Measurements from ENCODE around the gene GNG12. TPM values are rescaled to one million over a fixed set of nuclear protein-coding genes. Genes with fewer than 3 reads are reported as not detected.

Gene GNG12
- total RNA-seq, 1 experiment from 2014 or later = 23.7 TPM

- Mint-ChIP-seq H3K4me3 (no peak overlapping the region), H3K27me3 (ENCODE audit: low read depth) (no peaks in the 10 kb centered on the region; the same call in 1 of the 2 replicates), H3K4me1 (peaks cover 32% of the 10 kb centered on the region), H3K27ac (no peak overlapping the region), H3K9me3 (peaks cover 10% of the 10 kb centered on the region), H3K36me3 (peaks cover 7% of the 10 kb centered on the region)
- ChIA-PET POLR2A (no interaction called here), CTCF (interaction anchor here (0.8 to 2.2 kb wide), 2 partner anchors 47 to 54 kb away, joined by 3 to 4 read pairs; no protein-coding TSS in a partner anchor)
- TF ChIP-seq NR3C1 (CRISPR knock-in tag; conservative IDR thresholded peaks at IDR 0.05; ENCODE audit: low read depth) (no peak), EMX1 (CRISPR knock-in tag; IDR thresholded peaks at IDR 0.05) (no peak), ATF6 (CRISPR knock-in tag; IDR thresholded peaks at IDR 0.05) (no peak), ESRRA (CRISPR knock-in tag; IDR thresholded peaks at IDR 0.05; ENCODE audit: borderline replicate concordance) (no peak), ZNF671 (CRISPR knock-in tag; IDR thresholded peaks at IDR 0.05) (no peak), GABPB1 (CRISPR knock-in tag; IDR thresholded peaks at IDR 0.05) (no peak), NFE2L1 (CRISPR knock-in tag; IDR thresholded peaks at IDR 0.05) (no peak), PRRX2 (CRISPR knock-in tag; IDR thresholded peaks at IDR 0.05) (no peak), SMAD4 (CRISPR knock-in tag; IDR thresholded peaks at IDR 0.05) (no peak)
- TF ChIP-seq, protein P1, sequence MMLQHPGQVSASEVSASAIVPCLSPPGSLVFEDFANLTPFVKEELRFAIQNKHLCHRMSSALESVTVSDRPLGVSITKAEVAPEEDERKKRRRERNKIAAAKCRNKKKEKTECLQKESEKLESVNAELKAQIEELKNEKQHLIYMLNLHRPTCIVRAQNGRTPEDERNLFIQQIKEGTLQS (CRISPR knock-in tag; conservative IDR thresholded peaks at IDR 0.05) = no peak
- TF ChIP-seq, protein P2, sequence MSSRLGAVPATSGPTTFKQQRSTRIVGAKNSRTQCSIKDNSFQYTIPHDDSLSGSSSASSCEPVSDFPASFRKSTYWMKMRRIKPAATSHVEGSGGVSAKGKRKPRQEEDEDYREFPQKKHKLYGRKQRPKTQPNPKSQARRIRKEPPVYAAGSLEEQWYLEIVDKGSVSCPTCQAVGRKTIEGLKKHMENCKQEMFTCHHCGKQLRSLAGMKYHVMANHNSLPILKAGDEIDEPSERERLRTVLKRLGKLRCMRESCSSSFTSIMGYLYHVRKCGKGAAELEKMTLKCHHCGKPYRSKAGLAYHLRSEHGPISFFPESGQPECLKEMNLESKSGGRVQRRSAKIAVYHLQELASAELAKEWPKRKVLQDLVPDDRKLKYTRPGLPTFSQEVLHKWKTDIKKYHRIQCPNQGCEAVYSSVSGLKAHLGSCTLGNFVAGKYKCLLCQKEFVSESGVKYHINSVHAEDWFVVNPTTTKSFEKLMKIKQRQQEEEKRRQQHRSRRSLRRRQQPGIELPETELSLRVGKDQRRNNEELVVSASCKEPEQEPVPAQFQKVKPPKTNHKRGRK (CRISPR knock-in tag; IDR thresholded peaks at IDR 0.05; ENCODE audit: borderline replicate concordance) = no peak
- TF ChIP-seq, protein P3, sequence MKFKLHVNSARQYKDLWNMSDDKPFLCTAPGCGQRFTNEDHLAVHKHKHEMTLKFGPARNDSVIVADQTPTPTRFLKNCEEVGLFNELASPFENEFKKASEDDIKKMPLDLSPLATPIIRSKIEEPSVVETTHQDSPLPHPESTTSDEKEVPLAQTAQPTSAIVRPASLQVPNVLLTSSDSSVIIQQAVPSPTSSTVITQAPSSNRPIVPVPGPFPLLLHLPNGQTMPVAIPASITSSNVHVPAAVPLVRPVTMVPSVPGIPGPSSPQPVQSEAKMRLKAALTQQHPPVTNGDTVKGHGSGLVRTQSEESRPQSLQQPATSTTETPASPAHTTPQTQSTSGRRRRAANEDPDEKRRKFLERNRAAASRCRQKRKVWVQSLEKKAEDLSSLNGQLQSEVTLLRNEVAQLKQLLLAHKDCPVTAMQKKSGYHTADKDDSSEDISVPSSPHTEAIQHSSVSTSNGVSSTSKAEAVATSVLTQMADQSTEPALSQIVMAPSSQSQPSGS (CRISPR knock-in tag; IDR thresholded peaks at IDR 0.05; ENCODE audit: borderline replicate concordance, low read depth) = no peak
- no peak for DNase-seq (ENCODE audit: low spot score)
- no peak for ATAC-seq
These were observed 19.0 kb downstream of the GNG12 start for GRCh38 chr1:67814121-67814772.

- no peak for DNase-seq (ENCODE audit: low spot score)
- ChIA-PET POLR2A (interaction anchor here (0.6 kb wide), 1 partner anchor 47 kb away, joined by 4 read pairs; no protein-coding TSS in a partner anchor), CTCF (interaction anchor here (0.9 to 2.2 kb wide), 2 partner anchors 46 to 52 kb away, joined by 4 read pairs; no protein-coding TSS in a partner anchor)
- Mint-ChIP-seq H3K27me3 (ENCODE audit: low read depth) (no peaks in the 10 kb centered on the region; the same call in 1 of the 2 replicates), H3K9me3 (peaks cover 6% of the 10 kb centered on the region), H3K27ac (no peak overlapping the region), H3K4me3 (no peak overlapping the region), H3K36me3 (peaks cover 5% of the 10 kb centered on the region), H3K4me1 (peaks cover 20% of the 10 kb centered on the region)
- TF ChIP-seq ZNF232 (CRISPR knock-in tag; IDR thresholded peaks at IDR 0.05) = no peak
- no peak for TF ChIP-seq FOXP1 (CRISPR knock-in tag; IDR thresholded peaks at IDR 0.05; ENCODE audit: borderline replicate concordance)
- no peak for TF ChIP-seq ZNF317 (CRISPR knock-in tag; IDR thresholded peaks at IDR 0.05; ENCODE audit: borderline replicate concordance, low read depth)
- TF ChIP-seq, protein P3 (CRISPR knock-in tag; IDR thresholded peaks at IDR 0.05; ENCODE audit: borderline replicate concordance, low read depth) = no peak
- TF ChIP-seq, protein P4, sequence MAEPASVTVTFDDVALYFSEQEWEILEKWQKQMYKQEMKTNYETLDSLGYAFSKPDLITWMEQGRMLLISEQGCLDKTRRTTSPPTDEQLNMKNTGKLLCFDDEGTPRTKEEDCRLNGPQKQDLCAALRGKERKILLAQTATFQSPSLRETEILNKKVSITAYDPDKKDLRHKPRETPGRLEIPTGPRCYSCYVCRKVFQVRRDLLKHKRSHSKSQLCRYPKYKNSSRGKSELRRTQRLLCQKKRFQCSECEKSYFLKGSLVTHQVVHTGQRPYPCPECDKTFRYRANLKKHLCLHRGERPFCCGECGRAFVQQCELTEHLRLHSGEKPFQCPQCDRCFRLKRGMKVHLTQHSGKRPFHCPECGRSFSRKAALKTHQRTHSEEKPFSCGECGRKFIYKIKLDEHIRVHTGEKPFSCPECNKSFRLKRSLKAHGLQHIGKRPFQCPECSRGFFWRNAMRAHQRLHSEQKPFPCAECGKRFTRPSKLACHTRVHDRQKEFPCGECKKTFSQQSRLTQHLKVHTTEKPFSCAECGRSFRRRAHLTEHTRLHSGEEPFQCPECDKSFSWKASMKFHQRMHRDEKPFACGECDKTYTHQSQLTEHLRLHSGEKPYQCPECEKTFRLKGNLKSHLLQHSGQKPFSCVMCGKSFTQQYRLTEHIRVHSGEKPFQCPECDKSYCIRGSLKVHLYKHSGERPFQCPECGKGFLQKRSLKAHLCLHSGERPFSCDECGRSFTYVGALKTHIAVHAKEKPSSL (CRISPR knock-in tag; conservative IDR thresholded peaks at IDR 0.05) = no peak
- ATAC-seq = no peak
These were observed 21.0 kb downstream of the GNG12 start for GRCh38 chr1:67812226-67812625.
